NCI-H2196 (cell line): ENCODE results near the gene OPHN1.
"Not testable (repeated sequence)": the region's sequence is repeated elsewhere in the genome, so short reads cannot be mapped to it uniquely, and the experiment has no call there.

Source experiments
- DNase-seq: peaks from one replicate; lab custom pipeline; 2025; ENCODE audit not compliant: unreplicated experiment; lab: John Stamatoyannopoulos, UW

Gene OPHN1

GRCh38 chrX:68422478-68422877 is 10.8 kb downstream of the OPHN1 start:
- no peak for DNase-seq

GRCh38 chrX:68421636-68422035 is 11.7 kb downstream of the OPHN1 start:
- no peak for DNase-seq

- no peak for DNase-seq
These were observed 12.7 kb downstream of the OPHN1 start for GRCh38 chrX:68420559-68420958.

GRCh38 chrX:68419975-68420374 is 13.3 kb downstream of the OPHN1 start:
- no peak for DNase-seq

- no peak for DNase-seq
These were observed 15.6 kb downstream of the OPHN1 start for GRCh38 chrX:68417651-68418050.

- DNase-seq = no peak
These were observed 16.7 kb downstream of the OPHN1 start for GRCh38 chrX:68416592-68416991.

- peak; percentile 7 for DNase-seq
These were observed 18.0 kb downstream of the OPHN1 start for GRCh38 chrX:68415316-68415715.

- DNase-seq = no peak
These were observed 20.0 kb downstream of the OPHN1 start for GRCh38 chrX:68413254-68413653.

GRCh38 chrX:68411729-68412128 is 21.6 kb downstream of the OPHN1 start:
- DNase-seq = no peak

- DNase-seq = no peak
These were observed 24.1 kb downstream of the OPHN1 start for GRCh38 chrX:68409194-68409593.

GRCh38 chrX:68403522-68403921 is 29.8 kb downstream of the OPHN1 start:
- DNase-seq = no peak

- DNase-seq = no peak
These were observed 30.3 kb downstream of the OPHN1 start for GRCh38 chrX:68403038-68403437.

- DNase-seq = no peak
These were observed 31.2 kb downstream of the OPHN1 start for GRCh38 chrX:68402094-68402493.

GRCh38 chrX:68398291-68398690 is 35.0 kb downstream of the OPHN1 start:
- no peak for DNase-seq

- no peak for DNase-seq
These were observed 36.3 kb downstream of the OPHN1 start for GRCh38 chrX:68396953-68397352.

GRCh38 chrX:68389419-68389960 is 43.8 kb downstream of the OPHN1 start:
- DNase-seq = not testable (repeated sequence)

- no peak for DNase-seq
These were observed 45.5 kb downstream of the OPHN1 start for GRCh38 chrX:68387776-68388175.

GRCh38 chrX:68383540-68383939 is 49.8 kb downstream of the OPHN1 start:
- DNase-seq = no peak

GRCh38 chrX:68377579-68377978 is 55.7 kb downstream of the OPHN1 start:
- DNase-seq = not testable (repeated sequence)

- no peak for DNase-seq
These were observed 56.9 kb downstream of the OPHN1 start for GRCh38 chrX:68376373-68376772.

GRCh38 chrX:68375803-68376202 is 57.5 kb downstream of the OPHN1 start:
- no peak for DNase-seq

- DNase-seq = no peak
These were observed 60.6 kb downstream of the OPHN1 start for GRCh38 chrX:68372665-68373064.

- no peak for DNase-seq
These were observed 63.7 kb downstream of the OPHN1 start for GRCh38 chrX:68369559-68369958.

GRCh38 chrX:68365341-68365740 is 68.0 kb downstream of the OPHN1 start:
- DNase-seq = no peak
